Fibroblast of lung (primary cell): Measurements from ENCODE around the gene CSNK2B.

Experiments
- EZH2 ChIP-seq: IDR thresholded peaks from 2 replicates; pipeline ENCODE4 v1.5.1; 2012; ENCODE audit warnings: low read length, control low read depth, mild to moderate bottlenecking; ENCODE audit errors: missing control alignments
- TF ChIP-seq, protein P1 (sequence below), 2 donors: IDR thresholded peaks in 1 of 2; conservative IDR thresholded peaks in 1 of 2; 1 replicate in 1 of 2; 2 replicates in 1 of 2; pipeline ENCODE4 v1.5.1; 2011 to 2012; ENCODE audit warnings: low read length in 2 of 2, control low read depth in 1 of 2, inconsistent platforms in 1 of 2, low read depth in 1 of 2, mild to moderate bottlenecking in 1 of 2

DNA sequence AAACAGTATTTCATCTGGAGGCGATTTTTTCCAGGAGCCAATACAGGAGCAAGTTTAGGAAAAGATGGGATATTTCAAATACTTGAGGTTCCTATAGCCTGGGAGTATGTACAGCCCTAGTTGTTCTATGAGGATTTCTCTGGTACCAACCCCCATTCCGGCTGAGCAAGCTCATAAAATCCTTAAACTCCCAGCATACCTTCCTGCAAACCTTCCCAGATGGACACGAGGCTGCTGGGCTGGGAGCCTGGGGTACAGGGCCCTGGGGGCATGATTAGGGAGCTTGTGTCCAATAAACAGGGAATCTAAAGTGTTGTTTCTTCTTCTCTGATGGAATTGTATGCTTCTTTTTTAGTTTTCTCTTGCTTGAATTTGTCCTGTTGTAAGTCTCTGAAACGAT, 43.9 kb upstream of the CSNK2B start:
- TF ChIP-seq, protein P1, sequence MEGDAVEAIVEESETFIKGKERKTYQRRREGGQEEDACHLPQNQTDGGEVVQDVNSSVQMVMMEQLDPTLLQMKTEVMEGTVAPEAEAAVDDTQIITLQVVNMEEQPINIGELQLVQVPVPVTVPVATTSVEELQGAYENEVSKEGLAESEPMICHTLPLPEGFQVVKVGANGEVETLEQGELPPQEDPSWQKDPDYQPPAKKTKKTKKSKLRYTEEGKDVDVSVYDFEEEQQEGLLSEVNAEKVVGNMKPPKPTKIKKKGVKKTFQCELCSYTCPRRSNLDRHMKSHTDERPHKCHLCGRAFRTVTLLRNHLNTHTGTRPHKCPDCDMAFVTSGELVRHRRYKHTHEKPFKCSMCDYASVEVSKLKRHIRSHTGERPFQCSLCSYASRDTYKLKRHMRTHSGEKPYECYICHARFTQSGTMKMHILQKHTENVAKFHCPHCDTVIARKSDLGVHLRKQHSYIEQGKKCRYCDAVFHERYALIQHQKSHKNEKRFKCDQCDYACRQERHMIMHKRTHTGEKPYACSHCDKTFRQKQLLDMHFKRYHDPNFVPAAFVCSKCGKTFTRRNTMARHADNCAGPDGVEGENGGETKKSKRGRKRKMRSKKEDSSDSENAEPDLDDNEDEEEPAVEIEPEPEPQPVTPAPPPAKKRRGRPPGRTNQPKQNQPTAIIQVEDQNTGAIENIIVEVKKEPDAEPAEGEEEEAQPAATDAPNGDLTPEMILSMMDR (conservative IDR thresholded peaks at IDR 0.05 in 1 of 2, IDR thresholded peaks at IDR 0.05 in 1 of 2; ENCODE audit: low read depth in 1 of 2, low read length in 2 of 2) = no peak
- TF ChIP-seq EZH2 = no peak
